Thyroid gland (tissue), 4 donors: ENCODE measurements around the gene CCND2.

Experiments
- POLR2A ChIP-seq, 2 donors: fragments of 450-650 bp; IDR thresholded peaks; one replicate each; pipeline ENCODE4 v1.6.1; 2017; ENCODE audit warnings: antibody characterized with exemption in 2 of 2, mild to moderate bottlenecking in 2 of 2, moderate library complexity in 1 of 2
- TF ChIP-seq, protein P1 (sequence below), 6 experiments: fragments of 200-600 bp in 3 of 6; fragments of 450-650 bp in 3 of 6; sonication (generic) in 3 of 6; IDR thresholded peaks; one replicate each; pipeline ENCODE4 v1.5.1; 2016 to 2019; ENCODE audit warnings: antibody characterized with exemption in 6 of 6, mild to moderate bottlenecking in 2 of 6, inconsistent platforms in 1 of 6, moderate library complexity in 1 of 6

DNA sequence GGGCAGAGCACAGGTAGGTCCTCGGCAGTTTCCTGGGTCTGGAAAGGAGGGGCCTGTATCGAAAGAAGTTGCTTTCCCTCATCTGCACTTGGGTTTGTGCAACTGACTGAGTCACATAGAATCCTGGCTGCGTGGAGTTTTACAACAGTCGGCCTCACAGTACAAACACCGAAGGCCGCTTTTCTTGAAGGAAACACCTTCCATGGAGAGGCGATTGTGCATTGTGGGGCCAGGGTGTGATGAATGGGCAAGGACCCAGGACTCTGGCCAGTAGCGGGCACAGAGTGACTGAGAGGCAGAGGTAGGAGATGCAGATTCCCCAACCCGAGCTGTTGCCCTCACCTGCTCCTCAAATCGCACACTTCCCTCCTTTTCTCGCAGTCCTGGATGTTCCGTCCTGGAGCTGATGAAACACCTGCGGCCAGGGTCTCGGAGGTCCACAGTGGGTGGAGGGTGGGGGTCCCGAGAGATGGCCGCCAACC, 7.7 kb downstream of the CCND2 start:
- TF ChIP-seq POLR2A (IDR thresholded peaks at IDR 0.05): no peak
- TF ChIP-seq, protein P1, sequence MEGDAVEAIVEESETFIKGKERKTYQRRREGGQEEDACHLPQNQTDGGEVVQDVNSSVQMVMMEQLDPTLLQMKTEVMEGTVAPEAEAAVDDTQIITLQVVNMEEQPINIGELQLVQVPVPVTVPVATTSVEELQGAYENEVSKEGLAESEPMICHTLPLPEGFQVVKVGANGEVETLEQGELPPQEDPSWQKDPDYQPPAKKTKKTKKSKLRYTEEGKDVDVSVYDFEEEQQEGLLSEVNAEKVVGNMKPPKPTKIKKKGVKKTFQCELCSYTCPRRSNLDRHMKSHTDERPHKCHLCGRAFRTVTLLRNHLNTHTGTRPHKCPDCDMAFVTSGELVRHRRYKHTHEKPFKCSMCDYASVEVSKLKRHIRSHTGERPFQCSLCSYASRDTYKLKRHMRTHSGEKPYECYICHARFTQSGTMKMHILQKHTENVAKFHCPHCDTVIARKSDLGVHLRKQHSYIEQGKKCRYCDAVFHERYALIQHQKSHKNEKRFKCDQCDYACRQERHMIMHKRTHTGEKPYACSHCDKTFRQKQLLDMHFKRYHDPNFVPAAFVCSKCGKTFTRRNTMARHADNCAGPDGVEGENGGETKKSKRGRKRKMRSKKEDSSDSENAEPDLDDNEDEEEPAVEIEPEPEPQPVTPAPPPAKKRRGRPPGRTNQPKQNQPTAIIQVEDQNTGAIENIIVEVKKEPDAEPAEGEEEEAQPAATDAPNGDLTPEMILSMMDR (IDR thresholded peaks at IDR 0.05): no peak
